ENCODE data around the gene PRKAG1. TPM values are rescaled to one million over a fixed set of nuclear protein-coding genes. Genes with fewer than 3 reads are reported as not detected.

The PRKAG1 gene
- total RNA-seq, 6 experiments from 2014 or later: 79.0 to 92.0 (median 83.3) TPM

DNA sequence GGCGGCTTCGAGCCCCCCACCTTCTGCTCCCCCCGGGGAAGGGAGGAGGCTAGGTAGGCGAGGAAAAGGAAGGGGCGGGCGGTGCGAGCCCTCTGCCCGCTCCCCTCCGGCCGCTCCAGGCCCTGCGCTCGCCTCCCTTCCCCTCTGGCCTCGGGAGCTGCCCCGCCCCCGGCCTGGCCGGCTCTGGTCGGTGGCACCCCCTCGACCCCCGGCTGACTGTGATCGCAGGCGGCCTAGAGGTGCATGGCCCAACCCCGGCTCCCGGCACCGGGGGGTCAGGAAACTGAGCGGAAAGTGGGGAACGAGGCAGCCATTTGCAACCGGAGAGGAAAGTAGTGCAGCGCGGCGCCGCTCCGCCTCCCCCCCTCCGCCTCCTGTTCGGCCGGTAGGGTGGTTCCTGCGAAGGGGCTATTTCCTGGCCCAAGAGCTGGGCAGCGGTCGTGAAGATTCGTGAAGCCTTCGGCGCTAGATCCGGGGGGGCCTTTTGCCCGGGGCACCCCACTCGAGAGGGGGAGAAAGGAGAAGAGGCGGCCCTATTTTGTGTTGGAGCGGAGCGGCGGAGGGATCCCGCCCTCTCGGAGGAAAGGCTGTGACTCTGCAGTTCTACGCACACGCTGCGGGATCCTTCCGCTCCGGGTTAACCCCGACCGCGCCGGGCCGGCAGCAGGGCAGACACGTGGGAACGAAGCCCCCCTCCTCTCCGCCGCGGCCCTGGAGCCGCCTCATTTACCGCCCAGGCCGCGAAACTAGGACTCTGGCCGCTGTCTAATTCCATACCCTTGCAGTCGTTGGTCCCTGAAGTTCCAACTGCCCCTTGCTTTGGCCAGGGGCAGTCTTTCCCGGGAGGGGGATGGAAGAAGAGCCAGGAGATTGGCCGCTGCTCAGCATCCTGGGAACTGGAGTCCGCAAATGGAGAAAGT, 41.9 kb upstream of the PRKAG1 start, which contains the start of gene KMT2D:
Gene KMT2D, minus strand, starts transcription at position 558 of the 920 bp plus-strand sequence. CDS start 5,470 bp downstream, outside the sequence.
- peak; percentile 93 for DNase-seq
- Mint-ChIP-seq H3K36me3 (ENCODE audit: low read depth) (peaks cover 15% of the 10 kb centered on the region; the same call in 1 of the 2 replicates), H3K9me3 (no peaks in the 10 kb centered on the region), H3K27ac (peak within 1 kb of the TSS; percentile 97), H3K4me1 (ENCODE audit: low read depth) (peaks cover 51% of the 10 kb centered on the region), H3K27me3 (ENCODE audit: insufficient read depth) (peaks cover 2% of the 10 kb centered on the region; the same call in 1 of the 2 replicates), H3K4me3 (peak within 1 kb of the TSS; percentile 97)
- TF ChIP-seq, protein P1, sequence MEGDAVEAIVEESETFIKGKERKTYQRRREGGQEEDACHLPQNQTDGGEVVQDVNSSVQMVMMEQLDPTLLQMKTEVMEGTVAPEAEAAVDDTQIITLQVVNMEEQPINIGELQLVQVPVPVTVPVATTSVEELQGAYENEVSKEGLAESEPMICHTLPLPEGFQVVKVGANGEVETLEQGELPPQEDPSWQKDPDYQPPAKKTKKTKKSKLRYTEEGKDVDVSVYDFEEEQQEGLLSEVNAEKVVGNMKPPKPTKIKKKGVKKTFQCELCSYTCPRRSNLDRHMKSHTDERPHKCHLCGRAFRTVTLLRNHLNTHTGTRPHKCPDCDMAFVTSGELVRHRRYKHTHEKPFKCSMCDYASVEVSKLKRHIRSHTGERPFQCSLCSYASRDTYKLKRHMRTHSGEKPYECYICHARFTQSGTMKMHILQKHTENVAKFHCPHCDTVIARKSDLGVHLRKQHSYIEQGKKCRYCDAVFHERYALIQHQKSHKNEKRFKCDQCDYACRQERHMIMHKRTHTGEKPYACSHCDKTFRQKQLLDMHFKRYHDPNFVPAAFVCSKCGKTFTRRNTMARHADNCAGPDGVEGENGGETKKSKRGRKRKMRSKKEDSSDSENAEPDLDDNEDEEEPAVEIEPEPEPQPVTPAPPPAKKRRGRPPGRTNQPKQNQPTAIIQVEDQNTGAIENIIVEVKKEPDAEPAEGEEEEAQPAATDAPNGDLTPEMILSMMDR (IDR thresholded peaks at IDR 0.05): peak; percentile 37

DNA sequence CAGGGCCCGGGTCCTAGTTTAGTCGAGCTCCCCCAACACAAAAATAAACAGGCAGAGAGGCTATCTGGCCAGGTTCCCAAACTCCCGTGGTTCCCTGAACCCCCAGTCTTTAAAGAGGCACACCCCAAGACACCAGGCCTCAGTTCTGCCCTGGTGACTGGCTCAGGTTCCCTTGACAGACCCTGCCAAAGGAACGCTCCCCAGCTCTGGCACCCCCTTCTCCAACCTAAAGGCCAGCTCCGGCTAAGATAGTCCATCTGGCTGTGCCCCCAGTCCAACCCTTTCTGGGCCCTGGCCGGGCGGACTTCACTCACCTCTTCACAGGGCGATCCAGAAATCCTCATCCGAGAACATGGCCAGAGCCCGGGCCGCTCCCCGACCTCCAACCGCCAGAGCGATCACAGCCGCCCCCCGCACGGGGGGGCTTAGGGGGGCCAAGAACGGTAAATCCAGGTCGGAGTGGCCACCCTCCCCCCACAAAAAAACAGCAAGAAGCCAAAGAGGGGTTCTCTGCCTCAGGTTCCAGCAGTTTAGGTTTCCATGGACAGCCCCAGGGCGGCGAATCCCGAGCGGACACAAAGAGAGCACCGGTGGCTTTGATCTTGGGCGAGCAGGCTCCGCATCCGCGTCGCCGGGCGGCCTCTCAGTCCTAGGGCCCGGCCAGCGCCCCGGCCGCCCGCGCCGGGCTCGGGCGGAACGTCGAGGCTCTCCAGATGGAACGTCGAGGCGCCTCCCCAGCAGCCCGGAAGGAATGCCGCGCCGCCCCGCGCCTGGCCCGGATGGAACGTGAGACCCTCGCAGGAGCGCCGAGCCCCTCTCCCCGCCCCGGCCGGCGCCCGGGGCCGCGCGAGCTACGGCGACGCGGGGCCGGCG, 41.0 kb upstream of the PRKAG1 start:
- Mint-ChIP-seq H3K4me1 (ENCODE audit: low read depth) (peaks cover 61% of the 10 kb centered on the region), H3K9me3 (no peaks in the 10 kb centered on the region), H3K27me3 (ENCODE audit: insufficient read depth) (no peaks in the 10 kb centered on the region), H3K36me3 (ENCODE audit: low read depth) (peaks cover 22% of the 10 kb centered on the region), H3K4me3 (peak overlapping the region; percentile 97), H3K27ac (peak overlapping the region; percentile 93)
- DNase-seq: no peak
- TF ChIP-seq, protein P1 (IDR thresholded peaks at IDR 0.05): no peak

DNA sequence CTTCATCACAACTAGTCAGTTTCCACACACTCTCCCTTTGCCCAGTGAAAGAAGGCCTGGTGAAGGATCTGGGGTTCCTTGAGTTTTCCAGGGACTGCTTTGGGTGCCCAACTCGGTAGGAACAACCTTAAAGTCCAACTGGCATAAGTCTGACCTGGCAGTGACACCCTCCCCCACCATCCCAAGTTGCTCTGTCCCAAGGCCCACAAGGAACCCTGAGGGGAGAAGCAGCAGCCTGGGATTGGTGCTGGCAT, 40.4 kb upstream of the PRKAG1 start:
- H3K36me3 Mint-ChIP-seq (ENCODE audit: low read depth): peaks cover 22% of the 10 kb centered on the region

DNA sequence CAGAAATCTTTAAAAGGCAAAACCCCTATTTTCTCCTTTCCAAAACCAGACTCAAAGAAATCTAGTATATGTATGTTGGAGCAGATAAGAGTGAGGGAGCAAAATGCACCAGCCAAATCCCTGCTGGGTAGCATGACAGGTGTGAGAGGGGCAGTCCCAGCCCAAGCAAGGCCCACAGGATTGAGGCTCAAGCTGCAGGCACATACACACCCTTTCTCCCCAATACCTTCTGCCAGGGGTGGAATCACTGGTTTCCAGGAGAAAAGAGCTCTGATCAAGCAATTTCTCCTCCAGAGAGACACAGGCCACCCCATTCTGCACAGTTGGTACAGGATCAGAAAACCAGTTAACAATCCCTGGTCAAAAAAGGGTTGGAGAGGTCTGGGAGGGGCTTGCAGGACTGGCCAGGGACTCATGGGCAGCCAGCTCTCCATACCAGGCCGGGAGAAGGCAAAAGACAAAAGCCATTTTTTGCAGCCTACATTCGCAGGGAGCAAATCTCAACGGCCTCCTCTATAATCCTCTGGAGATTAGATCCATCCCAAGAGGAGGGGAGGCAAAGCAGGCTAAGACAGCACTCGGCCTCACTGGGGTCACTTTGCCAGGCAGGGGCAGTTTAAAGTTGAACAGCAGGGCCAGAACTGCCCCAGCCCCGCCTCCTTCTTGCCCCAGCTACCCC, 39.9 kb upstream of the PRKAG1 start:
- H3K4me3 Mint-ChIP-seq: peak overlapping the region; percentile 97
- no peak for DNase-seq
- TF ChIP-seq, protein P1 (IDR thresholded peaks at IDR 0.05): no peak
- no peaks in the 10 kb centered on the region for H3K27me3 Mint-ChIP-seq (ENCODE audit: insufficient read depth)
- H3K36me3 Mint-ChIP-seq (ENCODE audit: low read depth): peaks cover 22% of the 10 kb centered on the region
- H3K9me3 Mint-ChIP-seq: no peaks in the 10 kb centered on the region
- peak overlapping the region; percentile 93 for H3K27ac Mint-ChIP-seq
- peaks cover 53% of the 10 kb centered on the region for H3K4me1 Mint-ChIP-seq (ENCODE audit: low read depth)

More for the DNA sequence above, 40.4 kb upstream of the PRKAG1 start:
- H3K4me1 Mint-ChIP-seq (ENCODE audit: low read depth): peaks cover 58% of the 10 kb centered on the region
- no peaks in the 10 kb centered on the region for H3K27me3 Mint-ChIP-seq (ENCODE audit: insufficient read depth)
- DNase-seq: no peak
- H3K4me3 Mint-ChIP-seq: peak overlapping the region; percentile 97
- no peaks in the 10 kb centered on the region for H3K9me3 Mint-ChIP-seq
- TF ChIP-seq, protein P1 (IDR thresholded peaks at IDR 0.05): no peak
- H3K27ac Mint-ChIP-seq: peak overlapping the region; percentile 93

DNA sequence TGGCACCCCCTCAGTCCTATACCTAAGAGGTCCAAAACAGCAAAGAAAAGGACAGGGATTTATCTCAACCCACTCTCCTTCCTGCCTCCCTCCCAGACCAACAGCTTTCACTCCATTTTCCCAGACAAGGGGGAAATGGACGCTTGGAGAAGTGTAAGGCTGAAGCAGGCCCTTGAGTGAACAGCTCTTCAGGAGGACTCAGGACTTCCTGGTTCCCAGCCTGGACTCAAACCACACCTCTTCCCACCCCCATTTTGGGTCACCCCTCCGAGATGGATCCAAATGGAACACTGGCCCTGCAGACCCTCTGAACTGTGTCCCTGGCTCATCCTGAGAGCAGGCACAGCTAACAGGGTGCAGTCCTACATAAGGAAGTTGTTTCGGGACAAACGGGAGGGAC, 39.3 kb upstream of the PRKAG1 start:
- H3K36me3 Mint-ChIP-seq (ENCODE audit: low read depth): peaks cover 22% of the 10 kb centered on the region
- H3K27ac Mint-ChIP-seq: peak overlapping the region; percentile 67
- peaks cover 51% of the 10 kb centered on the region for H3K4me1 Mint-ChIP-seq (ENCODE audit: low read depth)
- H3K9me3 Mint-ChIP-seq: no peaks in the 10 kb centered on the region
- no peaks in the 10 kb centered on the region for H3K27me3 Mint-ChIP-seq (ENCODE audit: insufficient read depth)
- TF ChIP-seq, protein P1 (IDR thresholded peaks at IDR 0.05): no peak
- H3K4me3 Mint-ChIP-seq: peak overlapping the region; percentile 97
- DNase-seq: no peak
